Measurements from ENCODE around the gene SFXN3. TPM values are rescaled to one million over a fixed set of nuclear protein-coding genes. Genes with fewer than 3 reads are reported as not detected.

SFXN3 gene
- total RNA-seq, 1 donor from 2014 or later, result 5.2 TPM

DNA sequence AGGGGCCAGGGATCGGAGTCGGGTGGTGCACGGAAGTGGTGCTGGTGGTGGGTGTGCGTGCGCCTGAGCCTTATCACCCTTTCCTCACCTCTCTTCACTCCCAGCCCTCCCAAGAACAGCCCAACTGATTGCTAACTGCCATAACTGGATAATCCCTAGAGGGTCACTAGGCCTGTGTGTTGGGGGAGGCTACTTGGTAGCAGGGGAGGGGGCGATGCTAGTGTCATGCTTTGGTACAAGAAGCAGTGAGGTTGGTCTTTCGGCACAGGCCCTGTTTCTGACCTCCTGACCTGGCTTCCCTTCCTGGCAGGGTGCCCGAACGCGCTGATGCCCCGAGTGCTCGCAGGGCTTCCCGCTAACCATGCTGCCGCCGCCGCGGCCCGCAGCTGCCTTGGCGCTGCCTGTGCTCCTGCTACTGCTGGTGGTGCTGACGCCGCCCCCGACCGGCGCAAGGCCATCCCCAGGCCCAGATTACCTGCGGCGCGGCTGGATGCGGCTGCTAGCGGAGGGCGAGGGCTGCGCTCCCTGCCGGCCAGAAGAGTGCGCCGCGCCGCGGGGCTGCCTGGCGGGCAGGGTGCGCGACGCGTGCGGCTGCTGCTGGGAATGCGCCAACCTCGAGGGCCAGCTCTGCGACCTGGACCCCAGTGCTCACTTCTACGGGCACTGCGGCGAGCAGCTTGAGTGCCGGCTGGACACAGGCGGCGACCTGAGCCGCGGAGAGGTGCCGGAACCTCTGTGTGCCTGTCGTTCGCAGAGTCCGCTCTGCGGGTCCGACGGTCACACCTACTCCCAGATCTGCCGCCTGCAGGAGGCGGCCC, 31.4 kb downstream of the SFXN3 start:
- TF ChIP-seq CTCF (IDR thresholded peaks at IDR 0.05; ENCODE audit: partially characterized antibody, unreplicated experiment), result peak; percentile 63
- Mint-ChIP-seq H3K4me3 (ENCODE audit: unreplicated experiment) (peak overlapping the region; percentile 75), H3K27ac (ENCODE audit: unreplicated experiment) (no peak overlapping the region), H3K9me3 (ENCODE audit: unreplicated experiment) (peaks cover 3% of the 10 kb centered on the region), H3K27me3 (ENCODE audit: unreplicated experiment) (peaks cover 12% of the 10 kb centered on the region), H3K4me1 (ENCODE audit: low read depth, unreplicated experiment) (peaks cover 3% of the 10 kb centered on the region), H3K36me3 (ENCODE audit: unreplicated experiment) (no peaks in the 10 kb centered on the region)
- peak; percentile 84 for DNase-seq

- peaks cover 3% of the 10 kb centered on the region for H3K4me1 Mint-ChIP-seq (ENCODE audit: low read depth, unreplicated experiment)
- no peak overlapping the region for H3K27ac Mint-ChIP-seq (ENCODE audit: unreplicated experiment)
- no peak for TF ChIP-seq CTCF (IDR thresholded peaks at IDR 0.05; ENCODE audit: partially characterized antibody, unreplicated experiment)
- H3K9me3 Mint-ChIP-seq (ENCODE audit: unreplicated experiment), result peaks cover 3% of the 10 kb centered on the region
- DNase-seq, result no peak
- H3K36me3 Mint-ChIP-seq (ENCODE audit: unreplicated experiment), result no peaks in the 10 kb centered on the region
- H3K4me3 Mint-ChIP-seq (ENCODE audit: unreplicated experiment), result no peak overlapping the region
- H3K27me3 Mint-ChIP-seq (ENCODE audit: unreplicated experiment), result peaks cover 14% of the 10 kb centered on the region
Measured at GRCh38 chr10:101063050-101063525, 32.1 kb downstream of the SFXN3 start.

GRCh38 chr10:101063548-101064414, 32.7 kb downstream of the SFXN3 start:
- no peak overlapping the region for H3K4me3 Mint-ChIP-seq (ENCODE audit: unreplicated experiment)
- peaks cover 3% of the 10 kb centered on the region for H3K4me1 Mint-ChIP-seq (ENCODE audit: low read depth, unreplicated experiment)
- H3K27me3 Mint-ChIP-seq (ENCODE audit: unreplicated experiment), result peaks cover 14% of the 10 kb centered on the region
- DNase-seq, result no peak
- peaks cover 3% of the 10 kb centered on the region for H3K9me3 Mint-ChIP-seq (ENCODE audit: unreplicated experiment)
- no peak overlapping the region for H3K27ac Mint-ChIP-seq (ENCODE audit: unreplicated experiment)
- no peaks in the 10 kb centered on the region for H3K36me3 Mint-ChIP-seq (ENCODE audit: unreplicated experiment)
- TF ChIP-seq CTCF (IDR thresholded peaks at IDR 0.05; ENCODE audit: partially characterized antibody, unreplicated experiment), result no peak

DNA sequence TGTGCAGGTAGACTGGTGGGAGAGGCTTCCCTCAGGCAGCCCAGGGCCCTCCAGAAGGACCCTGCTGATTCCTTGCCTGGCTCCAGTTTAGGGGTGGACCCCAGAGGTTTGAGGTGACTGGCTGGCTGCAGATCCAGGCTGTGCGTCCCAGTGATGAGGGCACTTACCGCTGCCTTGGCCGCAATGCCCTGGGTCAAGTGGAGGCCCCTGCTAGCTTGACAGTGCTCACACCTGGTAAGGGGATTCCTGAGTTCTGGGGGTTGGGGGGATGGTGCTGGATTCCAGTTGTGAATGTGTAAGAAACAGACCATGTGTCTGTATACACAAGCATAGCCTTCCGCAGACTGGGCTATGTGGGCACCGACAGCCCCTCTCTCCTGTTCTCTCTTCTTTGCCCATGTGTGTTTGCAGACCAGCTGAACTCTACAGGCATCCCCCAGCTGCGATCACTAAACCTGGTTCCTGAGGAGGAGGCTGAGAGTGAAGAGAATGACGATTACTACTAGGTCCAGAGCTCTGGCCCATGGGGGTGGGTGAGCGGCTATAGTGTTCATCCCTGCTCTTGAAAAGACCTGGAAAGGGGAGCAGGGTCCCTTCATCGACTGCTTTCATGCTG, 33.5 kb downstream of the SFXN3 start:
- Mint-ChIP-seq H3K27ac (ENCODE audit: unreplicated experiment) (no peak overlapping the region), H3K4me1 (ENCODE audit: low read depth, unreplicated experiment) (peaks cover 3% of the 10 kb centered on the region), H3K27me3 (ENCODE audit: unreplicated experiment) (peaks cover 14% of the 10 kb centered on the region), H3K4me3 (ENCODE audit: unreplicated experiment) (no peak overlapping the region), H3K36me3 (ENCODE audit: unreplicated experiment) (no peaks in the 10 kb centered on the region), H3K9me3 (ENCODE audit: unreplicated experiment) (peaks cover 3% of the 10 kb centered on the region)
- DNase-seq, result no peak
- no peak for TF ChIP-seq CTCF (IDR thresholded peaks at IDR 0.05; ENCODE audit: partially characterized antibody, unreplicated experiment)

Data from glutamatergic neuron (in vitro differentiated cells).